Stimulated activated CD8-positive, alpha-beta memory T cell treated with anti-CD3 and anti-CD28 coated beads, Interleukin-4, amount 100 ng/mL, for 24 hours (primary cell): ENCODE results near the gene PROX2.

Experiments used
- DNase-seq: peaks from one replicate; pipeline ENCODE4 v3.0.0-alpha.2; 2020; ENCODE audit warnings: low read depth

The PROX2 gene

DNA sequence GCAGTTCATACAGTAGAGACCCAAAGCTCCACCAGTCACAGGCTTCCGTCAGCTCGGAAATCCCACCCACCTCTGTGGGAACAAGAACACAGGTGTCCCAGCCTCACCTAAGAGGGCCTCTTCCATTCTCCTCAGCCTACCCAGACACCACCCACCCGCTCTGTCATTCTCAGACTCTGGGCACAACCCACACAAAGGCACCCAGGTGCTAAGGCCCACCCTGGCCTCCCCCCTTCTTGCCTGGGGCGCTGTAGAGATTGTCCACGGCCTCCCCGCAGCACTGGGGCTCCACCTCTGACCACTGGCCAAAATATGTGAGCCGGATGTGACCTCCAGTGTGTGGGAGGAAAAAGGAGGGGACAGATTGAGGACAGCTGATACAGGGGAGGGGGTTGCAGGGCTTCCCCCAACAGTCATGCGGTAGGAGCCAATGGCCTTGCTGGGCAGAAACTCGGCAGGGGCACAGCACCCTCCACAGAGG lies 33.0 kb upstream of the PROX2 start:
- no peak for DNase-seq

DNA sequence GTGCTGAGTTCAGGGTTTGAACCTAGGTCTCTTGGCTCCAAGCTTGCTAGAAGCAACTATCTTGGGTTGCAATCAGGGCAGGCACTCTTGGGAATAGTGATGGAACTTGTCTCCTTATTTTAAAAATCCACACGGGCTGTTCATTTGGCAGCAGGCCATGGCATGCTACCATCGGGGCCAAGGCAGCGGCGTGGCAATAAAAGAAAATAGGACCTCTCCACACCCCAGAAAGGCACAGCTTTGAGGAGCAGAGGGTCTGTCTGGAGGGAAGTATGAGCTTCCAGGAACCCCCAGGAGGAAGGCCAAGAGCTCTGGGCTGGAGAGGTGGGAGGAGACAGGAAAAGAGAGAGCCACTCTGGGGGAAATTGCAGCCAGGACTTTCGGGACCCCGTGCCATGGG lies 31.8 kb upstream of the PROX2 start:
- DNase-seq, result no peak

DNA sequence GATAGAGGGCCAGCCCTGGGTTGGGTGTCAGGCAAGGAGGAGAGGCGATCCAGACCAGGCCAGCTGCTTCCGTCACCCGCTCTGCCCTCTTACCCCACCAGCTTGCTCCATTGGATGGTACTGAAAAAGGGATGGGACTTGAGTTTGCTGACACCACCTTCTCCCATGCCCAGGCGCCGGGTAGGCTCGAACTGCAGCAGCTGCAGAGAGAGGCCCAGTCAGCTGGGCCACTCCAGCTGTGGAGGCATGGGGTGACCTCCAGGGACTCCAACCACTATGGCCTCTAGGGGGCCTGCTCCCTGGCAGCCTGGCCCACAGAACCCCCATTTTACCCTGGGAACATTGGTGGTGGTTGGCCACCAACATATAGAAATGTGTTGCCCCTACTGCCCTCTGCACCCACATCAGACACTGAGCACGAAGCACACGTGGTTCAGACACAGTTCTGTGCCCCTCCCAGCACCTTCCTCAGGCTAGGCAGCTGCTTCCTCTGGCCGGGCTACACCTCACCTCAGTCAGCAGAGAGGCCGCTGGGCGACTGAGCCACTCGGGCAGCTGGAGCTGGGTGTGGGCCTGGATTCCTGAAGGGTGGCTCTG lies 31.1 kb upstream of the PROX2 start:
- no peak for DNase-seq

DNA sequence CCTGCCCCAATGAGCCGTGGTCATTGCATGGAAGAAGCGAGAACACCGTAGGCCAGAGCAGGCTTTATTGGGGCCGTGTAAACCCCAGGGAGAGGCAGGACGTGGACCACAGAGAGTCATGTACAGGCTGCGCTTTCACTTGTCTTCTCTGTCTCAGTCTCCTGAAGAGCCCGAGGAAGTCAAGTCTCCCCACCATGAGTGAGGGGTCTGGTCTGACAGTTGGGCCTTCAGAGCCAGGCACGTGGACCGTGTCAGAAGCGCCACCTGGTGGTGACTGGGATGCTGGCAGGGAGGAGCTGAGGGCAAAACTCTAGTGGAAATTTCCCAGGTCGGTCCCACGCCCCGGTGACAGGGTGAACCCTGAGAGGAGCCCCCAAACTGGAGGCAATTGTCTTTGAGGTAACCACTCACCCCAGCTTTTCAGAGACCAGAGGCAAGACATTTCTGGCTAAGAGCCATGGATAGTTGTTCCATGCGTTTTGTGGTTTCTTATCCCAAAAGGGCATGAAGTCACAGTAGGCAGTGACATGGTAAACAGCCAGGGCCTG lies 29.7 kb upstream of the PROX2 start:
- peak; percentile 70 for DNase-seq

DNA sequence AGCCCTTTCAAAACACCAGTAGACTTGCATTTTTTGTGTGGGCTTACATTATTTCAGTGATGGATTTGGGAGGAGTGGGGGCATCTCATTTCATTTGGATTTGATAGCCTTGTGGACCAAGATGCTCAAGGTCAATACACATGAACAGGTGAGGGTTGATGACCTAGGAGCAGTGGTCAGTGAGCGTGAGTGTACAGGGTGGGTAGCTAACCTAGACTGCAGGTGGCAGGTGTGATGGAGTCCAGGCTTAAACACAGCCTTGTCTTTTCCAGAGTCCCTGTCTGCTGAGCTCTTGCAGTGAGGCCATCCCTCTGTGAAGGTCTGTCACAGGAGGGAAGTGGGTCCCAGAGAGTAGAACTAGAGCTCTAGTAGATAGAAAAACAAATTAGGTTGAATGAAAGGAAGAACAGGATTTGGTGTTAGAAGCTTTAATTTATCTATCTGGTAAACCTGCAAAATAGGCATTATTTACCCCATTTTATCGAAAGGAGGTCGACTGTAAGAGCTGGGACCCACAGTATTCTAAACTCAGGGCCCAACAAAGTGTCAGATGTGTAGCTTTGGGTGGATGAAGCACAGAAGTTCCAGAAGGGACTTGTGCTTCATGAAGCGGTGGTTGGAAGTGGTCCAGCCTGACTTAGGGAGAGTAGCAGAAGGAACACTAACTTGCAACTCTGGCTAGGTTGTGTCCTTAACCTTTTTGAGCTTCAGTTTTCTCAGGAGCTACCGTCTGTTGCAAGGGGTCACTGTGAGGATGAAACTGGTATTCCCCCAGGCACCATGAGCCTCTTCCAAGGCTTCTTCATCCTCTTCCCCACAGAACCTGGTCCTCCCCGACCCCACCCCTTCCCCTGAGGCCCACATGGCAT lies 28.9 kb upstream of the PROX2 start:
- DNase-seq, result no peak

DNA sequence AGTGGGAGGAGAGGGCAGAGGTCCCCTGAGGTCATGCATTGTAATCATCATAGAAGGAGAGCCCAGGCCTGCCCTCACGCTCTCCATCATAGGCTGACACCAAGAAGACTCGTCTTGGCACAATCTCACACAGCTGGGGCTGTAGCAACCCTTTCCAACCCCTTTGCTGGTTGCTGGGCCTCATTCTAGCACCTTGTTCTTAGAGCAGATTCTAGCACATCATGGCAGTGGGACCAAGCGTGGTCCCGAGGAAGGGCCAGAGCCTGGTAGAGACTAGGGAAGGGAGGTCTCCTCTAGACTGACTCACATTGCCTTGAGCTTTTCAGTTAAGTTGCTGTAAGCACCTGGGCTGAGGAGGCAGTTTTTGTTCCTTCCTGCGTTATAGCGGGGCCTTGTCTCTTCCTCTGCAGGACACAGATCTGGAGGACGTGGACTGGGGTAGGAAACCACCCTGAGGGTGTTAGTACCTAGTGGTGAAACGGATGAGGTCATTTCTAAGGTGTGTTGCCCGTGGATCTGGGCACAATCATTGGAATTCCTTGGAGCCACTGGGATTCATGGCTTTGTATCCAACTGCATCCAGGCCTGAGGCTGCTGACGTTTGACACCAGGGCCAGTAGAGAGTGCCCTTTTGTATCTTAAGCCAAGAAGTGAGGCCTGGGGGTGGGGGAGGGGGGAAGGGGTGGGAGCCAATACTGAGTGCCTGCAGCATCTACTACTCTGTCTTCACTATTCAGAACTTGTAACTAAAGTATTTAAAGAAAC lies 27.2 kb upstream of the PROX2 start:
- no peak for DNase-seq

DNA sequence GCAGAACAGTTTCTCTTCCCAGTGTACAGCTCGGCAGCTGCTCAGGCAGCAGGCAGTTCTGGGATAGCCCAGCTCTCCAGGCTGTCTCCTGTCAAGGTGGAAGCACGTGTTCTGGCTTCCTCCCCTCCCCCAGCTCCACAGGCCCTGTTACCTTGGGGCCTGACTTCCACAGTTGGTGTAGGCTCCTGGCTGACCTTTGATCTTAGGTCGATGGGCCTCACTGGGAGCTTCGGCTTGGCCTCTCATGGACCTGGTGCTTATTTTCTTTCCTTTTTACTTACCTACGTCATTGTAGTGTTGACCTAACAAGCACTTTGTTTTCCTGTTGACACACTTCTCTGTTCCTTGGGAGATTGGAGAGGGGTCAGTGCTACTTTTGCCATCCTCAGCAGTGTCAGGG lies 22.7 kb upstream of the PROX2 start:
- DNase-seq, result no peak

DNA sequence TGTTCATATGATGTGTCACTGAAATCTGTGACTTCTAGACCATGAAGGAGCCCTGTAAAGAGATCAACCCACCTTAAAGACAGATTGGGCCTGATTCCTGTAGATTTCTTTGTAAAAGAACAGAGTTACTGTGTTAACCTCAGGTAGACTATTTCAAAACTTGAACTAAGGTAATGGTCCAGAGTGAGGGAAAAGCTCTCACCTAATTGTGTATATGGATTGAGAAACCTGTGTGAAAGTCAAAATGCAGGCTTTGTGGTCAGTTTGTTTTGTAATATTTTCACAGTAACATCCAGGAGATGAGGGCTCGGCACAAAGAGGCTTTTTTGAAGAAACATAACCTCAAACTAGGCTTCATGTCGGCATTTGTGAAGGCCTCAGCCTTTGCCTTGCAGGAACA lies 22.1 kb upstream of the PROX2 start:
- DNase-seq, result no peak

DNA sequence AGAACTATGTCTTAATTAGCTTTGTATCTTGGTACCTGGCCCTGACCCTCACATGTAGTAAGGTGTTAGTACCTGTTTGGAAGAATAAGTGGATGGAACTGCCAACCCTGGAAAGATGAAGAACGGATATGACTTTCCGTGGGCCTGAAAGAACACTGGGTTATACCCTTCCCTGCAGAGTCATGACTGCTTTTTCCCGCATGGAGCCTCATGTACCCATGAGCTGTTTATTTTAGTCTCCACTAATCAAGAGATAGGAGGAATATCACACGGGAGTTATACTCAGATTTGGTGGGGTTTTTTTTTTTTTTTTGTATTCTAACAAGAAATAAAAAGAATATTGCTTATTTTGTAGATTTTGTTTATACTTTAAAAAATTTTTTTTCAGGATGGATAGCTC lies 21.7 kb upstream of the PROX2 start:
- DNase-seq, result no peak

DNA sequence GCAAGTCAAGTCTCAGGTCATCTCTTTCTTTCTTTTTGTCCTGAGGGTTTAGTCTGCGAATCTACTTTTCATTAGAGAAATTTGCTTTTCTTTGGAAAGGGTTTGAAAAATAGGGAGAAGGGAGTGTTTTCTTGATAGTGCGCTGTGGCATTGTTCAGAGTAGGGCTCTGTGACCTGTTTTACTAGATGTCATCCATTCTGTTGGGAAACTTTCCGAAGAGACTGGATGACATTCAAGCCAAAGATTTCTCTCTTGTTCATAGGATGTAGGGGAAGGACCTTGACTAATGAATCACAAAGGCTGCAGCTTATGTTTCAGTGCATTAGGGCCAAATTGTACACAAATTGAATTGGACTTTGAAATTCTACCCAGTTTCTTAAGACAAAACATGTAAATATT lies 20.5 kb upstream of the PROX2 start:
- DNase-seq, result no peak

DNA sequence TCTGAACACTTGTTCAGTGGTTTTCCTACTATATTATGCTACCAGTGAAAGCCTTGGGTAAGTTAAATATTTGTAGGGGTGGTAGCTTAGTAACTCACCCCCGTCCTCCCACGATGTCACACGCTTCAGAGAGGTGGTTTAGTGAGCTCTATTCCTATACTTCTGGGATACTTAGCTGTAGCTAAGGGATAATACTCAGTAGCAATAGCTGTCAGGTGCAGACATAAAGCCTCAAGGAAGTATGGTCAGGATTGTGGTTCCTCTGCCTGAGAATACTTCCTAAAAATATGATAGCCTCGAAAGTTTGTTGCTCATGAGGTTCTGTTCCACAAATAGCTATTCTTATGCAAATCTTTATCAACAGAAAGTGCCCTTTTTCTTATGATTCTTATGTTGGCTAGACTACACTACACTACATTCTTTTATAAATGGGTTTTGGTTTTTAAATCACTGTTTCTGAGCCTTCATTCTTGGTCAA lies 17.7 kb upstream of the PROX2 start:
- DNase-seq, result no peak

DNA sequence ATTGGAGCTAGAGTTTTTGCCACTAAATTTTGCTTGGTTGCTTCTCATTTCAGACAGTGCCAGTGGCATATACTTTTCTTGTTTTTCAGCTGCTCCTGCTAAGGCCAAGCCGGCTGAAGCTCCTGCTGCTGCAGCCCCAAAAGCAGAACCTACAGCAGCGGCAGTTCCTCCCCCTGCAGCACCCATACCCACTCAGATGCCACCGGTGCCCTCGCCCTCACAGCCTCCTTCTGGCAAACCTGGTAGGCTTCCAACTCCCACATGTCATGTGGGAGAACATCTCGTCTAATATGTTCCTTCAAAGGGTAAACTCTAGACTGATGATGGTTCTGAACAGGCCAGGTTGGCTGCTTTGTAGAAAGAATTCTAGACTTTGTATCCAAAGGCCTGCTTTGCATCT lies 16.8 kb upstream of the PROX2 start:
- no peak for DNase-seq

DNA sequence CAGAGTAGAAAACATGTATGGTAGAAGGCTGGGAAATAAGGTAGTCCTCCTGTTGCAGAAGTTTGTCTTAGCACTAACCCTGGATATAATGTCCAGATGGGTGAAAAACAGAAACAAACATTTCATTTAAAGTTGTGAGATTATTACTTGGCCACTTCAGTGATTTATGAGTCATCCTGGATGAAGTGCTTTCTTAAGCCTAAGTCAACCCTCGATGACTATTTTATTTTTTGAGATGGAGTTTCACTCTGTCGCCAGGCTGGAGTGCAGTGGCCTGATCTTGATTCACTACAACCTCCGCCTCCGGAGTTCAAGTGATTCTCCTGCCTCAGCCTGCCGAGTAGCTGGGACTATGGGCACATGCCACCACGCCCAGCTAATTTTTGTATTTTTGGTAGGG lies 15.9 kb upstream of the PROX2 start:
- DNase-seq, result no peak

DNA sequence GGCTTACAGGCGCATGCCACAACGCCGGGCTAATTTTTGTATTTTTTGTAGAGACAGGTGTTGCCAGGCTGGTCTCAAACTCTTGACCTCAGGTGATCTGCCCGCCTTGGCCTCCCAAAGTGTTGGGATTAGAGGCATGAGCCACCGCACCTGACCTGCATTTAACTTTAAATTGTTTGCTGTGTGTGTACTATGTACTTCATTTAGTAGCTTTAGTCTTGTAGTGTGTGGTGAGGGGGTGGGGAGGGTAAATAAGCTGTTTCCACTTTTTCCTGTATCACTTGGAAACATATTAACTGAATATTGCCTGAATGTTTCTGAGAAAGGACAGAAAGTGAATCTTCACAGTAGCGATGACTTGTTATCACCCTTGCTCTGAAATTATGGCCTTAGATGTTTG lies 14.3 kb upstream of the PROX2 start:
- DNase-seq, result no peak

DNA sequence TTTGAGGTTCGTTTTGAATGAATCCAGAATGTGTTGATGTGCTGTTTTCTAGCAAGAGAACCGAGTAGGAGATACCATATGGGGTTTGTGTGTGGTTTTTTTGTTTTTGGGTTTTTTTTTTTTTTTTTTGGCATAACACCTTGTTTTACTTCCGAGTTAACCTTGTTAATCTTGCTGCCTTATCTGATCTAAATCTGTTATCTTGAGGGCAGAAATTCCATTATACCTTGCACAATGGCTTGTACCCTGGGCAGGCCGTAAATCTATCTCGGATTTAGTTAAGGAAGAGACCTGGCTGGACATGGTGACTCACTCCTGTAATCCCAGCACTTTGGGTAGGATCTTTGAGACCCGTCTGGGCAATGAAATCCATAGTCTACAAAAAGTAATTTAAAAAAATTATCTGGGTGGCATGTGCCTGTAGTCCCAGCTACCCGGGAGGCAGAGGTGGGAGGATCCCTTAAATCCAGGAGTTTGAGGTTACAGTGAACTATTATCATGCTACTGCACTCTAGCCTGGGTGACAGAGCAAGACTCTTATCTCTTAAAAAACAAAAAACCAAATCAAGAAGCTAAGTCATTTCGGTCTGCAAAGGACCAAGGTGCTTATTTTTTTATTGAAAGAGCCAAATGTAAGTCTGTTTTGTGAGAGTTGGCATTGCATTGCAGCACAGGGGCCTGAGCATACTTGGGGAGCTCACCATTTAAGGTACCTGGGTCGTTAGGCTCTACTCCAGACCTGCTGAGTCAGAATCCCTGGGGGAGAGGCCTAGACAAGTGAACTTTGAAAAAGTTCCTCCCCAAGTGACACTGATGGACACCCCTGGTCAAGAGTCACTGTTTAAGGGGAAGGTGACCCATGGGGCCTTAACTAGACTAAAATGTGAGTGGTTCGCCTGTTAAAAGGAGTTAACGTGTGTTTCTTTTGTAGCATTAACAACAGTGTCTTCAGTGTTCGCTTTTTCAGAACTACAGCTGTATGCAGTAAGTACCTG lies 12.5 kb upstream of the PROX2 start:
- no peak for DNase-seq

DNA sequence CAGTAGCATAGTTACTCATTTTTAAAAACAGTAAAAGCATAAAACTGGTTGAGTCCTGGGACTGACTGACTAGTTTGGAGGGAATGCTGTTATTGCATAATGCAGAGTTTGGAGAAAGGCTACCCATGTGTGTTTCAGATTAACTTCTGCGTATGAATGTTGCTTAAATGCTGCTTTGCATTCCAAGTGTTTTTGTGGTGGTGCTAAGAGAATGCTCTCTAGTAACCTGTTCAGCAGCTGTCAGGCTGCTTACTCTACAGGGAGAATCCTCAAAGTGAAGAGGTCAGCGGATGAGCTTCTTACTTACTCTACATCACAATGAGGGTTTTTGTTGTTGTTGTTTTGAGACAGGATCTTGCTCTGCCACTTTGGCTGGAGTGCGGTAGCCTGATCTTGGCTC lies 10.1 kb upstream of the PROX2 start:
- DNase-seq, result no peak

DNA sequence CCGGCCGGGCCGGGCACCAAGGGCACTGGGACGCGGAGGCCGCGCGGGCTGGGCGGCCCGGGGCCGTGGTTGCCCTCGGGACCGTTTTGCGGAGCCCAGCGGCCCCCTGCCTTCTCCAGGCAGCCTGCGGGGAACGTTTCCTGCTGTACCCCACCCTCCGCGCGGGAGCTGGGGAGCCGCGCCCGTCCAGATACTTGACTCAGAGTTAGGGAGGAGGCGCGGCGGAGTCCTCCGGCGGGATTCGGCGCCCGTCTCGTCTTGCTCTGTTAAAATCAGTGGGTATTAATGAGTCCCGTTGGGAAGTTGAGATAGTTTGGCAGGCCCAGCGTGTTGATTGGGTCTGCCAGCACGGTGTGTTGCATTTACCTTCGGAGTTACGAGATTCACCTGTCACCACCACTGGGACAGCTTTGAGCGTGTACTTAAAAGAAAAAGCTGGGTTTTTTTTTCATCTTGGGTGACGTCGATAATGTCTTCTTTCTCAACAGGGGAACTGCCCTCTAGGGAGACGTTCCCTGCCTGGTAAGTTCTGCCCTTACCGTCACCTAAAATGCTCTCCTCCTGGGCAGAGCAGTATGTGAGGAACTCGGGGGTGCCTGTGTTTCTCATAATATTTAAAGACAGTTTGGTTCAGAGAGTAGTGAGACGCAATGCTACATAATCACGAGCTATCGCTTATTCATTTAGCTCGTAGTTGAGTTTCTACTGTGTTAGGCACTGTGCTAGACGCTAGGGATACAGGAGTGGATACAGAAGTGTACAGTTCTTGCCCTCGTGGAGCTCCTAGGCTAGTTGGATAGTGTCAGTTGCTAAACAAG lies 6.4 kb upstream of the PROX2 start:
- peak; percentile 29 for DNase-seq

DNA sequence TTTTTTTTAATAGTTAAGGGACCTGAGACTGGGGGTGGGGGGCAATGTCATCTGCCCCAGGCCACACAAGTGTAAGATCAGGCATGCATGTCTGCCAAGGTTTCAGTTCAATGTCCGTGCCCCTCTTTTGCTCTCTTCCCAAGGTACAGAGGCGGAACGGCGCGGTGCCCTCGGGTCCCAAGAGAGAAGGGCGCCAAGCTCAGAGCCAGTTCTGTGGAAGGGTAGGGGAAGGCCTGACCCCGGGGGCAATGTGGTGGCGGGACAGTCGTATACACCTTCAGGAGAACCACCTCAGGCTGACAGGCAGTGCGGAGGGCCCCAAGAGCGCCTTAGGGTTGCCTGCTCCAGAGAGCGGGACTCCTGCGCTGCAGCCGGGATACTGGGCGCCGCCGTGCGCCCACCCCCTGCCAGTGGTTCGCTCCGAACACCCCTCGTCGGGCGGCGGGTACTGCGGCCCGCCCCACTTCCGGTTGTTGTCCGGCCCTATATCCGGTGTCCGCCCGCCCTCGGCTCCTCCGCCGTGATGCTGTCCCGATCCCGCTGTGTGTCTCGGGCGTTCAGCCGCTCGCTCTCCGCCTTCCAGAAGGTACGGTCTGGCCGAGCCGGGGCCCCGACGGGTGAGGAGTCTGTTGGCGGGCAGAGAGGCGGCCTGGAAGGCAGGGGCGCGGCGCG lies 5.6 kb upstream of the PROX2 start, which contains the start of gene DLST:
Gene DLST (plus strand): TSS at position 486 of the 672 bp plus-strand sequence. CDS start 38 bp downstream, at position 524.
- peak; percentile 80 for DNase-seq

DNA sequence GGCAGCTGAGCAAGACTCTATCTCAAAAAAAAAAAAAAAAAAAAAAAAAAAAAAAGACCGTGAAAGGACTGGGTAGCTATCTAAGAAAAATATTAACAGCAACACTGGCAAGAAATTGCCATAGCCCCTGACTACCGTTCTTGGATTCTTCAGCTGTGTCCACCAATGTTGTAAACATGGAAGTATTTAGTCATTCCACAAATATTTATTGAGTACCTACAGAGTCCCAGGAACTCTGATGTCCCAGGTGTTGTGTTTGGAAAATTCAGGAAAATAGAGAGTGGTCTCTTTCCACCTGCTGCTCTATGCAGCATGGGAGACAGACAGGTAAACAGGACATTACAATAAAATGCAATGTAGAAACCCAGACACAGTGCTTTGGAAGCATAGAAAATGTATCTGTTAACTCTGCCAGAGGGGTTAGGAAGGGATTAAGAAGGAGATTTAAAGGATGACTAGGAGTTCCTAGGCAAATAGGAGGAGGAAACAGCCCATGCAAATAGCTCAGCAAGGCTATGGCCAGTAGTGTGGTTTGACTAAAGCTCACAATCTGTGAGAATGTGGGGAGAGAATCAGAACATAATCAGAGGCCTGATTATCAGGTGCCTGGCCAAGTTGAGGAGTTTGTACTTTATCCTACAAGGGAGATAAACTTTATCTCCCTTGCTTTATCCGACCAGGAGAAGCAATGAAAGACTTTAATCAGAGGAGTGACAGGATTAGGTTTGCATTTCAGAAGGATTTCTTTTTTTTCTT lies 3.7 kb upstream of the PROX2 start:
- DNase-seq, result no peak
